IPS-NIHi11 (cell line): ENCODE measurements around the gene SMG1.
"Not testable (repeated sequence)": the region's sequence is repeated elsewhere in the genome, so short reads cannot be mapped to it uniquely, and the experiment has no call there.

ENCODE experiments used
- DNase-seq: peaks from one replicate; pipeline ENCODE4 v3.0.0; 2012; ENCODE audit warnings: mixed read lengths, low spot score

The SMG1 gene

DNA sequence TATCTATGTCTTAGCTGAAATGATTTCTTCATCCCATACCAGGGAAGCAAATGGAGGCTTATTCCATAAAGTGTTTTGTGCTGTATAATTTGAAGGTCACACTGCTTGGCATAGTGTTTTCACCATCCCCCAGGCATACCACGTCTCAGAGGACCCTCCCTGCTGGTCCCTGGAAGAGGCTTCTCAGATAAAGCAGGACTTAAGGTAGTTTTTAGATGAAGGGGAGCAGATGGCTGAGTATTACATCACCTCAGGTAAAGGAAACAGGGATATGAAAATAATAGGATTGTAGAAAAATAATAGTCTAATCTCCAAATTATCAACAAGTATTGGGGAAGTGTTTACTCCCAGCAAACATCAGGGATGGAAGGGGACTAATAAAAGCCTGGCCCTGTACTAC is 7.3 kb upstream of the SMG1 start:
- DNase-seq, result no peak

DNA sequence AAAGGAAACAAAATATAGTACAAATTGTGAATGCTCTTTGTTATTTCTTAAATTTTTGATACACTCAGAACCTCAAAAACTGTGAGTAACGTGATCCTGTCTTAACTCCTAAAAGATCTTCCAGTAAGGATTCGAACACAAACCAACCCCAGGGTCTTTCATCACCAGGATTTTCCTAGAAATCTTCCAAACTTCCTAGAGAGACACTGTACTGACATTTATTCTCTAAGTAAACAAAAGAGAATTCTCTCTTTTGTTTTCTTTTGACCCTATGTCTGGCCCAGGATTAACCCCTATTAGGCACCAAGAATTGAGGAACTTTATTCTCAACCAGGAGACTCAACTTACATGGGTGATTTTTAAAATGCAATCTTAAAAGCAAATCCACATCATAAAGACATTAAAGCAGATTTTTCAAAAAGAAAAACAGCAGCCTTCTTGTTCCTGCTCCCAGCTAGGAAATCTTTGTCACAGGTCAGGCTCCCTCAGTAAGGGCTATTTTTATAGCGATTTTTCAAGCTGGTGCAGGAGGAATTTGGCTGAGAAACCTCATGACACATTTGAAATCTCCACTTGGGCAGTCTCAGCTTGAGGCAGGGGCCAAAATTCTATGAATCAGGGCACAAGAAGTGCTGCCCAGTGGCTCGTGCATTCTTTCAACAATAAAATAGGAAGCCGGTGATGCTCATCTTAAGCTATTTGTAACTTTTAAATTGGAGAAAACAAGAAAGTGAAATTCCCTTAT is 6.2 kb upstream of the SMG1 start:
- no peak for DNase-seq

DNA sequence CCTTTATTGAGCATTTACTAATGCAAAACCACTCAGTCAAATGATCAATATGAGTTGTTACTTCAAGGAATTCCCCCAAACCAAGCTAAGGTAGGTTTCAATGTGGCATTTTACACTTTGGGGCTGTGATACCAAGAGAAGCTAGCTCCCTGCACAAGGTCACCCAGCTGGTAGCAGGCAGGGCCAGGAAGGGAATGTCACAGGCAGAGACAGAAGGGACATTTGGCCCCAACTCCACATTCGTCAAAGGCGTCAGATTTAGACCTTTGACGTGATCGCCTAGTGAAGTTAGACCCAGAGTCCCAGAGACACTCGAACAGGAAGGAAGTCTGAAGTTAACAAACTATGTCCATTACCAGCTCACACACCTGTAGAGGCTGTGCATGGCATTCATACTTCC is 5.5 kb upstream of the SMG1 start:
- DNase-seq, result no peak

DNA sequence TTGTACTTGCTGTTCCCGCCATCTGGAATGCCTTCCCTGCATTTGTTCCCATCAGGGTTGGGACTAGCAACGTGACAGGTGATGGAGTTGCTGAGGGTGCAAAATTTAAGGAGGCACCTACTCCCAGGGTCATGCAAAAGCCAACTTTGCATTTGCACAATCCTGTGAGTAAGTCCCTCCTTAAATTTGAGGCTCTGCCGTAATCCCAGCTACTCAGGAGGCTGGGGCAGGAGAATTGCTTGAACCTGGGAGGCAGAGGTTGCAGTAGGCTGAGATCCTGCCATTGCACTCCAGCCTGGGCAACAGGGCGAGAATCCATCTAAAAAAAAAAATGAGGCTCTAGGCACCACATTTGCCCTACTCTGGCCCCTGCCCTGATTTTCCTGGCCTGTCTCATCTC is 3.9 kb upstream of the SMG1 start:
- not testable (repeated sequence) for DNase-seq

DNA sequence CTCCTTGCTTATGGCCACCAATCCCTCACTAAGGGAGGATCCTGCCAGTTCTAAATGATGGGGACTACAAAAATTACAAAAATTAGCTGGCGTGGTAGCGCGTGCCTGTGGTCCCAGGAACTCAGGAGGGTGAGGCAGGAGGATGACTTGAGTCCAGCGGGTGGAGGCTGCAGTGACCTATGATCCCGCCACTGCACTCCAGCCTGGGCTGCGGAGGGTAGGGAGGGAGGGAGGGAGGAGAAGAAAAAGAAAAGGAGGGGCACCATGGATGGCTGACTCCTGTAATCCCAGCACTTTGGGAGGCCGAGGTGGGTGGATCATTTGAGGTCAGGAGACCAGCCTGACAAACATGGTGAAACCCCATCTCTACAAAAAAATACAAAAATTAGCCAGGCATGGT is 1.9 kb upstream of the SMG1 start:
- not testable (repeated sequence) for DNase-seq

DNA sequence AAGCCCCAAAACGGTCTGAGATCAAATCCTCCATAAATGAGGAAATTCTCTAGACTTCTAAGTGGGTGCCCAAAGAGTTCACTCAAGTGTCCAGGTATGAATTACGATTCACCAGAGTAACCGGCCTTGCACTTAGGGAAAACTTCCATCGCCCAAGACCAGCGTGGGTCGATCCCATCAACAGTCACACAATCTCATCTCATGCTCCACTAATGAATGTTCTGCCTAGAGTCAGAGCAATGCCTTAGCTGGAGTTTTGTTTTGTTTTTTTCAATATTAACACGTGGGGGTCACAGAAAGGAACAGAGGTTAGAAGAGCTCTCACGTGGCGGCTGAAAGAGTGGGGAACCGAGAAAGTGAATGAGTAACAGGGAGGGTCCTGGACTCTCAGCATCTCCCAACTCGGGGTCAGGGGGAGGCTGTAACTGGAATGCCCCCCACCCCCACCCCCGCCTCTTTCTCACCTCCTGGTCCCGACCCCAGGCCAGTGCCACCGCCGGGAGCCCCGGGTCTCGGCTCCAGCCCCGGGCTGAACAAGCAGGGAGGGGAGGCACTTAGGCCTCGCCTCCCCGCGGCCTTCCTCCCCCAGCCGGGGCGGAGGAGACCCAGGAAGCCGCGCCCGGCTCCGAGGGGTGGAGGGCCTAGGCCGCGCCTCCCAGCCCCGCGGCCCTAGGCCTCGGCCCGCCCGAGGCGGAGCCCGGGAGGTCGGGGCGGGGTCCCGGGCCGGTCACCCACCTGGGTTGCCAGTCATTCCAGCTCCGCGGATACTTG is 808 bp downstream of the SMG1 start:
- peak; percentile 31 for DNase-seq

DNA sequence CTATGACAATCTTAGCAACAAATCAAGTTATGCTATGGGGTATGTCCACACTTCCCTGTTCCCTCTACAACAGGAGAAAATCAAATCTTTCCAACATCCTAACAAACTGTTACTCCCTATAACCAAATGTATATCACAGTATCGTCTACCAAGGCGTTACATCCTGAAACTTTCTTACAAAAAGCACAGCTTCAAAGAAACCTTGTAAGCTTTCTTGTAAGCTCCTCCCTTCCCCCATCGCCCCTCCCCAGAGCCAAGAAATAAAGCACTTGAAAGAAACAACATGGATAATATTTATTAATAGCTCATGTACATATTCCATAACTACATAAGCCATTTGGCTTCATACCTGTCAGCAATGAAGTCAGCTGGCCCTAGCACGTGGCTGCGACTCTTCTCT is 2.3 kb downstream of the SMG1 start:
- not testable (repeated sequence) for DNase-seq

DNA sequence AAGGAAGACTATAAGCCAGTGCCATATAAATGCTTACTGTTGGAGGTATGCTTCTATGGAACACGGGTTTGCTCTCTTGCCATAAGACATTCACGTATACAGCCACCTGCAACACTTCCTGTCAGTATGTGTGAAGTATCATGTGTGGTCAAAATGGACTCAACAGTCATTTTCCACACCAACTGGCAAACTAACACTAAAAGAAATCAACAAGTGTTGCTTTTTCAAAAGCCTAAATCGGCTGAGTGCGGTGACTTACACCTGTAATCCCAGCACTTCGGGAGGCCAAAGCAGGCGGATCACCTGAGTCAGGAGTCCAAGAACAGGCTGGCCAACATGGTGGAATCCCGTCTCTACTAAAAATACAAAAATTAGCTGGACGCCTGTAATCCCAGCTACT is 3.1 kb downstream of the SMG1 start:
- DNase-seq, result not testable (repeated sequence)

DNA sequence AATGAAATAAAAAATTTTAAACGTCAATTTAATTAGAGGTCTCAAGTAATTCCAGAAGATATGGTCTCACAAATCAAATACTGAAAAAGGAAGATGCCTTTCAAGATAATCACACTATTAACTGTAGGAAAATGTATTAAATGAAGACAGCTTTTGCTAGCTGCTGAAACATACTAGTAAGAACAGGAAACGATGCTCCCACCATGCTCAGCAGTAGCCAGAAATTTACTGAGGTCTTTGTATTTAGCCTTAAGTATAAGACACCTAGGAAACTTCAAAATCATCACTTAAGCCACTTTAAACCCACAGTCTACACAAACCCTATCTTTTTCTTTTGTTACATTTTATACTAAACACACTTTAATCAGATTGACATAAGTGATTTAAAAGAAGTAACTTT is 16.6 kb downstream of the SMG1 start:
- DNase-seq, result not testable (repeated sequence)

DNA sequence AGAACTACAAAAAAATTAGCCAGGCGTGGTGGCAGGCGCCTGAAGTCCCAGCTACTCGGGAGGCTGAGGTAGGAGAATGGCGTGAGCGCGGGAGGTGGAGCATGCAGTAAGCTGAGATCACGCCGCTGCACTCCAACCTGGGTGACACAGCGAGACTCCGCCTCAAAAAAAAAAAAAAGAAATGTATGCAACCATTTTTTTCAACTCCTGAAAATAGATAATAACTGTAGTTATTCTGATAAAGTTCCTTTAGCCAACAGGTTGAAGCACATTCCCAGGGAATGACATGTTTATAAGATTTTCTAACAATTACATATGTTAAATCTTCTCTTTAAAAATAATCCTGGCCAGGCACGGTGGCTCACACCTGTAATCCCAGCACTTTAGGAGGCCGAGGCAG is 17.5 kb downstream of the SMG1 start:
- not testable (repeated sequence) for DNase-seq

DNA sequence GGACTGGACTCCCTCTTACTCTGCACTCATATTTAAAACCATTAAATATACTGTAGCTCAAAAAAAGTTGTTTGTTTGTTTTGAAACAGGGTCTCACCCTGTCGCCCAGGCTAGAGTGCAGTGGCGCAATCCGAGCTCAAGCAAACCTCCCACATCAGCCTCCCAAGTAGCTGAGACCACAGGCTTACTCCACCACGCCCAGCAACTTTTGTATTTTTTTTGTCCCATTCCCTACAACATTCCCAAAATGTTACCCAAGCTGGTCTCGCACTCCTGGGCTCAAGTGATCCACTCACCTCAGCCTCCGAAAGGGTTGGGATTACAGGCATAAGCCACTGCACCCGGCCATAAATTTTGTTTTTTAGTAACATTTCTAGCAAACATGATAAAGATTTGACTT is 23.4 kb downstream of the SMG1 start:
- not testable (repeated sequence) for DNase-seq

DNA sequence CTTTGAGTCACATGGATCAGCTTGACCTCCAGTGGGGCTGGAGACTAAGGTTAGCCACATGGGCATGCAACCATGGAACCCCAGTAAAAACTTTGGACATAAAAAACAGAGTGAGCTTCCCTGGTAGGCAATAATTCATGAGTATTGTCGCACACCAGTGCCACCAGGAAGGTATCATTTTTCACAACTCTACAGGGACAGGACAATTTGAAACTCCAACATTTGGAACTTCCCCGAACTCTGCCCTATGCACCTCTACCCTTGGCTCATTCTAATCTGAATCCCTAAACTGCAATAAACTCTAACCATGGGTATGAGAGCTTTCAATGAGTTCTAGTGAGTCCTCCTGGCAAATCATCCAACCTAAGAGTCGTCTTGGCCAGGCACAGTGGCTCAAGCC is 24.2 kb downstream of the SMG1 start:
- not testable (repeated sequence) for DNase-seq

DNA sequence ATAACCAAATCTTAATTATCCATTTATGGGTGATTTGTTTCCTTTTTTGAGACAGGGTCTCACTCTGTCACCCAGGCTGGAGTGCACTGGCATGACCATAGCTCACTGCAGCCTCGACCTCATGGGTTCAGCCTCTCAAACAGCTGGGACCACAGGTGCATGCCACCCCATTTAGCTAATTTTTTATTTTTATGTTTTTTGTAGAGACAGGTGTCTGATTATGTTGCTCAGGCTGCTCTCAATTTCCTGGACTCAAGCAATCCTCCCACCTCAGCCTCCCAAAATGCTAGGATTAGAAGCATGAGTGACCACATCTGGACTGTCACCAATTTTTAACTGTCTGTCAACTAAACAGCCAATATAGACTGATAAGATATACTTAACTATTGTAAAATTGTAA is 25.0 kb downstream of the SMG1 start:
- DNase-seq, result not testable (repeated sequence)

DNA sequence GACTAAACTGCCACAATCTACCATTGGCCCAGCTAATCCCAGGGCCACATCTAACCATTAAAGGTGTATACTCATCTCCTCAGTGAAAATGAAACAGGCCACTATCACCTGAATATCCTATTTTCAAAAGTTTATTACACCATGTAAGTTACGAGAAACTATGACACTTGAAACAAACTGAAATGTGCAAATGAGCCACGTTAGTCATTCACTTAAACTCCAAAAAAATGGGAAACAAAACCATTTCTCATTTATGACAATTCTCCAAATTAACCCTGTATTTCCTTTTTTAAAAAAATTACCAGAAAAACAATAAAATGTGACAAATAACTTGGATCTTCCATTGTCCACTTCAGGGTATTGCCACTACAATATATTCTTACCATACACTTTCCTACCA is 41.8 kb downstream of the SMG1 start:
- not testable (repeated sequence) for DNase-seq

DNA sequence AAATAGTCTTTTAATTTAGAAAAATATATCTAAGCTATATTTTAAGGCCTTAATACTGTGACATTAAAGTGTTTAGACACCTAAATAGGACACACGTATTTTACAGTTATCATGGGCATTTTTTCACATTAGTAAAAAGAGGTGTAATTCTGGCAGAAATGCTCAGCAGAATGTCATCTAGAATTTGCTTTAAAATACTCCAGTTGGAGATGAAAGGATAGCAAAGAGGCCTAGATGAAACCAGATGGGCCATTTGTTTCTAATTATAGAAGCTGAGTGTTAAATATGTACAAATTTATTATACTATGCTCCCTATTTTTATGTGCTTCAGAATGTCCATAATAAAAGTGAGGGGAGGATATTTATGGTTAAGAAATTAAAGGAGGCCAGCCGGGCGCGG is 48.5 kb downstream of the SMG1 start:
- DNase-seq, result not testable (repeated sequence)

DNA sequence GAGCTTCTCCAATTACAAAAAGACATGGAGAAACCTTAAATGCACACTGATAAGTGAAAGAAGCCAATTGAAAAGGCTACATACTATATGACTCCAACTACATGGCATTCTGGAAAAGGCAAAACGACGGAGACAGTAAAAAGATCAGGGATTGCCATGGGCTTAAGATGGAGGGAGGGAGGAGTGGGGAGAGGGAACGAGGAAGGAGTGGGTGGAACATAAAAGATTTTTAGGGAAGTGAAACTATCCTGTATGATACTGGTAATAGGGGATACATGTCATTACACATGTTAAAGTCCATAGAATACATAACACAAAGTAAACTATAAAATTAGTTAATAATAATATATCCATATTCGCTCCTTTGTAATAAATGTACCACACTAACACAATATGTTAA is 48.9 kb downstream of the SMG1 start:
- not testable (repeated sequence) for DNase-seq

DNA sequence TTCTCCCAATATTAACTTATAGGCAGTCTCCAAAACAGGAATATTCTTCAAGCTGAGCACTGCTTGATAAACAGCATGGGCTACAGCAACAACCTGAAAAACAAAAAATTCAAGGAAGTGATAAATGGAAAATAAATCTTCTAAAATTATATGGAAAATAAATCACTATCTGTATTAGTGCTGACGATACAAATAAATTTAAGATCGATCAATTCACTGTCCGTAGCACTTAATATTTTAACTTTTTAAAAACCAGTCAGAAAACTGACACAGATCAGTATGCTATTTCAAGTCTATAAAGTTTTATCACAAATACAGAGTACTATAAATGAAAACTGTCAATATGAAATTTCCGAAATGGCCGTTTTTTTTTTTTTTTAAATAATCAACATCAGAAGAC is 49.9 kb downstream of the SMG1 start:
- DNase-seq, result not testable (repeated sequence)

DNA sequence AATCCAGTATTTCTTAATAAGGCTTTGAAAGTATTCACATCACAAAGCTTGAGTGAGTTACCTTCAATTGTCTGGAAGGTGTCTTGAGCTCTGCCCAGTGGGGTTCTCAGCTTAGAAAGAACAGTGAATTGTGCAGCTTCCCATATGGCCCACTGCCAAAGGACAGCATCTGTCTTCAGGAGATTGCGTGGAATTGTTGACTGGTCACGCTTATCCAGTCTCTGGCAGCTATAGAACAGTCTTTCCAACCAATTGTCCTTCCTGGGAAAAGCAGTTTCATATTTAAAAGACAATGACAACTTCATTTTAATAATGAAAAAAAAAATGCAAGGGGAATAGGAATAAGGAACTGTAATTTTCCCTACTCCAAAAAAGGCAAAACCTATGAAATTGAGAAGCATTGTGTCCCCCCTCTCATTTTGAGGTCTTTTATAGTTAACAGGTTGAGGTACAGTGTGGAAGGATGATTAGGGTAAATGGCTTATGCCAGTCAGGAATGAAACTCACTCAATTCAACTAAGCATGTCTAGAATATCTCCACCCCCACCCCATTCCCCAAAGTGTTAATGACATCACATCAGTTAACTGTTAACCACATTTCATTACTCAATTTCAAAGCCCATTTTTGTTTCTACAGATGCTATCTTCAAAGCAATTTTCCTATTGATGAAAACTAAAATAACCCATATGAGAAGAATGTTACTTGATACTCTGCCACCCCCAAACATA is 57.0 kb downstream of the SMG1 start:
- not testable (repeated sequence) for DNase-seq

DNA sequence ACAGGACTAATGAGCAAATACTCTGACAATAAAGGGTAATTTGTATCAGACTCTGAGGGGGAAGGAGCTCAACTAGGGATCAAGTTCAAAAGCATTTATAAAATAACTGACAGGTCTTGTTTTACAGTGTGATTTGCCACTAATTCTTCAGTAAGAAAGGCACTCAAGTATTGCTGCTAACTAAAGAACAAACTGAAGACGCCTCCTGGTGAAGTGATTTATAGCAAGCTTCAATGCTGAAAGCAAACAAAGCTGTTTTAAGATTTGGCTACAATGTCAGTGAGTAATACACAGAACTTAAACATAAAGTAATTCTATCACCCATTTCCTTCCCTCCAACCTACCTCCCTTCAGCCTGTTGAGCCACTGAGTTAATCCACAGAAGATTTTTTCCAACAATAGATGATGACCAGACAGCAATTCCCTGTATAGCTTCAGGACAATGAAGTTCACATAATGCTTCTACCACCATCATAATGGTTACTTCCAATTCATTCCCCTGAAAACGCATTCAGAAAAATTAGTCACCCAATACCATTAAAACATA is 59.9 kb downstream of the SMG1 start:
- DNase-seq, result not testable (repeated sequence)

DNA sequence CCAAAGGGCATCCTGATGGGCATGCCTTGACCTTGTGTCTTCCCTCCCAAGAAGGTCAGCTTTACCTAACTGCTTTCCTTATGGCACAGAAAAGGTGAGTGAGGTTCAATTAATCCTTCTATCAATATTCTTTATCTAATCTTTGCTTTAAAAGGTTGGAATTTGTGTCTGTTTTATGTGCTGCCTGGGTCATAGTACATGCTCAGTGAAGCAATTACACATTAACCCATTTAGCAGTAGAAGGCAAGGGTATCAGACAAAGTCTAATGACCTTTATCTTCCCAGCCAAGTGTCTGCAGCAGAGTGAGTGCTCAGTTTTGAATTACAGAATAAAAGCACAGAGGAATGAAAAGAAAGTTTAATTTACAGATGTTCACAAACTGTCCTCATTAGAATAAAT is 63.3 kb downstream of the SMG1 start:
- not testable (repeated sequence) for DNase-seq

DNA sequence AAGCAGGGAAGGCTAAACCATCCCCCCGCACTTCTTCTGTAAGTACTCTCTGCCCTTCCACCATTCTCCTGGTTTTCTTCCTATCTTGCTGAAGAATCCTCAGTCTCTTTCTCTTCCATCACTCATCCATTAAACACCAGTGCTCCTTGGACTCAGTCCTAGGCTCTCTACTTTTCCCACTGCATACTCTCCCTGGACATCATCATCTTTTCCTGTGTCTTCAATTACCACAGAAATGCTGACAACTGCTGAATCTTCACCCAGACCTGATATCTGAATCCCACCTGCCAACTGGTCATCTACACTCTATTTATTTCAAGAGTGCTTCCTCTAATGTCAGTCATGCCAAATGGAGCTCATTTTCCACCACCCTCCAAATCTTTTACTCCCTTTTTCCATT is 71.0 kb downstream of the SMG1 start:
- no peak for DNase-seq

DNA sequence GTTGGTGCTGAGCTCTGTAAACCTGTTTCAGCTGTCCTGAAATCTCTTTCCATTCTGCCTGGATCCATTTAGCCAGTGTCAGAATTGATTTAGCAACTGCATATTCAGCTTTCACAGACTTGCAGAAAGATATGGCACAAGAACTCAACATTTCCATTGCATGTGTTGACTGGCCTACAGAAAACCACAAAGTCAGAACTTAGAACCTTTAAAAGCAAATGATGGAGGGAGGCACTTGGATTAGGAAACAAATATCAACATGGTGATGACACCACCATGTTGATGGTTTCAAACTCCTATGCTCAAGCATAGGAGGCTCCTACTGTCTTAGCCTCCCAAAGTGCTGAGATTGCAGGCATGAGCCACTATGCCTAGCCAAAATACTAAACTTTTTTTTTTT is 72.5 kb downstream of the SMG1 start:
- no peak for DNase-seq

DNA sequence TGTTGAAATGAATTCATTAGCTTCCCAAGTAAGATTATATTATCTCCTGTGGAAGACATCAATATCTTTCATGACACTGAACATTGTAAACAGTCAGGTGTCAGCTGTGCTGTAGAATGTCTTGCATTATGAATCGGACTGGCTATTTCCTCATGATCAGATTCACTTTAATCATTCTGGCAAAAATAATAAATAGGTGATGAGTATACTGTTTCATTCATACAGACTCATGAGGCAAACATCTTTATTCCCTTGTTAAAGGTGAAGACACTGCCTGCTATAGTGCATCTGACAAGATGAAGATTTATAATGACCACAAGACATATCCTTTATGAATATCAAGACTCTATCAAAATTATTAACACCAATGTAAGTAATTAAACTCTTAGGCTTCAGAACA is 73.6 kb downstream of the SMG1 start:
- no peak for DNase-seq
